ENCODE measurements around the gene SLC26A1.
A peak's percentile ranks its signal among the peaks of the same experiment; 100 is the strongest.

Gene SLC26A1

DNA sequence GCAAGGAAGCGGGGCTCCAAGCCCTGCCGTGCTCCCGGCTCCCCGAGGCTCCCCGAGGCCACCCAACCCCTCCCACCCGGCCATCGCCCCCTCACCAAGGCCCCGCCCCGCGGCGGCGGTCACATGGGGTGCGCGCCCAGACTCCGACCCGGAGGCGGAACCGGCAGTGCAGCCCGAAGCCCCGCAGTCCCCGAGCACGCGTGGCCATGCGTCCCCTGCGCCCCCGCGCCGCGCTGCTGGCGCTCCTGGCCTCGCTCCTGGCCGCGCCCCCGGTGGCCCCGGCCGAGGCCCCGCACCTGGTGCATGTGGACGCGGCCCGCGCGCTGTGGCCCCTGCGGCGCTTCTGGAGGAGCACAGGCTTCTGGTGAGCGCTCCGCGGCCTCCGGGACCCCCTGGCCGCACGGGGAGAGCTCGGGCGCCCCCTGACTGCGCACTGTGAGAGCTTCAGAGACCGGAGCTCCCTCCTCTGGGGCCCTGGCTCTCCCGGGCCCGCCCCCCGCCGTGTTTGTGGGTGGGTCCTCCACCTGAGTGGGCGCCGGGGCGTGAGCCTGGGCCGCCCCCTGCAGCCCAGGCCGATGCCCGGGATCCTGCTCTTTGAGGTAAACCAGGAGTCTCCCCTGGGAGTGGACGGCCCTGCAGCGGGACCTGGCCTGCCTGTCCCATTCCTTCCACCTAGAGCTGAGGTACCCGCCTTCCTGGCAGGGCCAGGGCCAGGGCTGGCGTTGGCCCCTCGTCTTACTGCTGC is 6.2 kb downstream of the SLC26A1 start, which contains the start of gene IDUA:
TSS of gene IDUA (plus strand) at position 166 of the 745 bp plus-strand sequence. CDS start at position 207, 41 bp downstream.
- Histone ChIP-seq H3K27me3 (replicated peaks; ENCODE audit: control insufficient read depth, insufficient read depth, low read length) (no peaks in the 10 kb centered on the region), H3K36me3 (ENCODE audit: control insufficient read depth, insufficient read depth, low read length) (no peaks in the 10 kb centered on the region; the same call in none of the 2 replicates), H3K4me3 (replicated peaks; ENCODE audit: low read depth, low read length) (peak within 1 kb of the TSS; percentile 56)
- TF ChIP-seq, protein P1, sequence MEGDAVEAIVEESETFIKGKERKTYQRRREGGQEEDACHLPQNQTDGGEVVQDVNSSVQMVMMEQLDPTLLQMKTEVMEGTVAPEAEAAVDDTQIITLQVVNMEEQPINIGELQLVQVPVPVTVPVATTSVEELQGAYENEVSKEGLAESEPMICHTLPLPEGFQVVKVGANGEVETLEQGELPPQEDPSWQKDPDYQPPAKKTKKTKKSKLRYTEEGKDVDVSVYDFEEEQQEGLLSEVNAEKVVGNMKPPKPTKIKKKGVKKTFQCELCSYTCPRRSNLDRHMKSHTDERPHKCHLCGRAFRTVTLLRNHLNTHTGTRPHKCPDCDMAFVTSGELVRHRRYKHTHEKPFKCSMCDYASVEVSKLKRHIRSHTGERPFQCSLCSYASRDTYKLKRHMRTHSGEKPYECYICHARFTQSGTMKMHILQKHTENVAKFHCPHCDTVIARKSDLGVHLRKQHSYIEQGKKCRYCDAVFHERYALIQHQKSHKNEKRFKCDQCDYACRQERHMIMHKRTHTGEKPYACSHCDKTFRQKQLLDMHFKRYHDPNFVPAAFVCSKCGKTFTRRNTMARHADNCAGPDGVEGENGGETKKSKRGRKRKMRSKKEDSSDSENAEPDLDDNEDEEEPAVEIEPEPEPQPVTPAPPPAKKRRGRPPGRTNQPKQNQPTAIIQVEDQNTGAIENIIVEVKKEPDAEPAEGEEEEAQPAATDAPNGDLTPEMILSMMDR (IDR thresholded peaks at IDR 0.05; ENCODE audit: insufficient read depth, low read length, poor library complexity, severe bottlenecking), result peak; percentile 79
- DNase-seq (ENCODE audit: extremely low read depth, insufficient read length), result peak; percentile 87

DNA sequence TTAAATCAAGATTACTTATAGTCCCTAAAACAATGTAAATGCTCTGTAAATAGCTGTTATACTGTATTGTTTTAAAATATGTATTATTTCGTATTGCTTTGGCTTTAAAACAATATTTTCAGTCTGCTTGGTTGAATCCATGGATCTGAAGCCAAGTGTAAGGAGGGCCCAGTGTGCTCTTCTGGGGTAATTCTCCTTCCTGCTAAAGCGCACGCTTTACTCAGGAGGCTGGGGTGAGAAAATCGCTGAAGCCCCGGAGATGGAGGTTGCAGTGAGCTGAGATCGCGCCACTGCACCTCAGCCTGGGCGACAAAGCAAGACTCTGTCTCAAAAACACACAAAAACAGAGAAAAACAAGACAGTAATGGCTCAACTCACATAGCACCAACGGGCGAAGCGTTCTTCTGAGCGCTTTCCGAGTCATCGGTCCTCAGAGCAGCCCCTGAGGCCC is 6.8 kb downstream of the SLC26A1 start:
- DNase-seq (ENCODE audit: extremely low read depth, insufficient read length), result no peak
- TF ChIP-seq, protein P1 (IDR thresholded peaks at IDR 0.05; ENCODE audit: insufficient read depth, low read length, poor library complexity, severe bottlenecking), result no peak
- H3K4me3 ChIP-seq (replicated peaks; ENCODE audit: low read depth, low read length), result peak overlapping the region; percentile 56

DNA sequence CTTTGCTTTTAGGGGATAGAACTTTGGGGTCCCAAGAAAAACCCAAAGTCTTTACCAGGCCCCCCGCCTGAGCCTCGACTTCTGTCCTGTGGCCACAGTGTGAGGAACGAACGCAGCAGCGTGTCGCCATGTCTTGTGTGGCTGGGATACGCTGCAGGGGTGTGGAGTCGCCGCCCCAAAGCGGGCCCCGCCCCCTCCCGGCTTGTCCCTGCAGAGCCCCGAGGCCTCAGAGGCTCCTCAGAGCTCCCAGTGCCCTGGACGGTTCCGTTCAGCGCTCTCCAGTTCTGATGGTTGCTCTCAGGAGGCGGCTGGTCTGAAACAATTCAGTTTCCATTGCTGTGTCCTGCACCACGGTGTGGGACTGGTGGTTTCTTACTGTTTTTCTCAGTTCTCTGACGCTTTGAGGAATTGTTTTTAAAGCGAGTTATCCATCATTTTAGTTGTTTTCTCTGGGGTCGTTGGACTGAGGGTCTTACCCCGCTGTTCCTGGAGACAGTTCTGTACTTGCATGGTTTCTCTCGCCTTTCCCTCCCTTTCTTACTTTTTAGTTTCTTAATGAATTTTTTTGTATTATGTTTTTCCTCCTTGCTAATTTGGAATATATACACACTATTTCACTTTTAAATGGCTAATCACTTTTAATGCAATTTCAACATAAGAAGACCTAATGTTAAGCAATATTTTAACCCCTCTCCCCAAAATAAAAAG is 7.9 kb downstream of the SLC26A1 start:
- TF ChIP-seq, protein P1 (IDR thresholded peaks at IDR 0.05; ENCODE audit: insufficient read depth, low read length, poor library complexity, severe bottlenecking), result no peak
- no peaks in the 10 kb centered on the region for H3K27me3 ChIP-seq (replicated peaks; ENCODE audit: control insufficient read depth, insufficient read depth, low read length)
- peak; percentile 72 for DNase-seq (ENCODE audit: extremely low read depth, insufficient read length)
- H3K36me3 ChIP-seq (ENCODE audit: control insufficient read depth, insufficient read depth, low read length), result no peaks in the 10 kb centered on the region
- no peak overlapping the region for H3K4me3 ChIP-seq (replicated peaks; ENCODE audit: low read depth, low read length)

More for the DNA sequence above, 6.8 kb downstream of the SLC26A1 start:
- Histone ChIP-seq H3K27me3 (replicated peaks; ENCODE audit: control insufficient read depth, insufficient read depth, low read length) (no peaks in the 10 kb centered on the region), H3K36me3 (ENCODE audit: control insufficient read depth, insufficient read depth, low read length) (no peaks in the 10 kb centered on the region; the same call in 1 of the 2 replicates)

DNA sequence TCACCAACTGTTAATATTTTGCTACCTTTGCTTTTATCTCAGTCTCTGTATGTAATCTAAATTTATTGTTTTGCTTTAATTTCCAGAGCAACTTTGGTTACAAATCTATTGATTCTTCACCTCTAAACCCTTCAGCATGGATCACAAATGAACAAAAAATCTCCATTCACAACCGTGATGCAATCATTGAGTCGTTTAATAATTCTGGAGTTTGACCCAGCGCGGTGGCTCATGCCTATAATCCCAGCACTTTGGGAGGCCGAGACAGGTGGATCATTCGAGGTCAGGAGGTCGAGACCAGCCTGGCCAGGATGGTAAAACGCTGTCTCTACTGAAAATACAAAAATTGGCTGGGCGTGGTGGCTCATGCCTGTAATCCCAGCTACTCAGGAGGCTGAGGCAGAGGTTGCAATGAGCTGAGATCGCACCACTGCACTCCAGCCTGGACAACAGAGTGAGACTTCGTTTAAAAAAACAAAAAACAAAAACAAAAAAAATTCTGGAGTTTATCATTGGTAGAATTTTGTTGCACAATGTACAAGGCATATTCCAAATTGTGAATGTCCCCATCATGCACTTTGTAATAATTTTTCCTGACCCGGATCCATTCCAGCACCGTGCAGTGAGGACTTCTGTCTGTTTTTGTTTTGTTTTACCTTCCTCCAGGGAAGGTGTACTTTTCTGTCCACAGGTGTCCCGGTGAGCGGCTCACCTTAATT is 8.7 kb downstream of the SLC26A1 start:
- DNase-seq (ENCODE audit: extremely low read depth, insufficient read length), result no peak
- Histone ChIP-seq H3K4me3 (replicated peaks; ENCODE audit: low read depth, low read length) (no peak overlapping the region), H3K36me3 (ENCODE audit: control insufficient read depth, insufficient read depth, low read length) (no peaks in the 10 kb centered on the region), H3K27me3 (replicated peaks; ENCODE audit: control insufficient read depth, insufficient read depth, low read length) (no peaks in the 10 kb centered on the region)
- TF ChIP-seq, protein P1 (IDR thresholded peaks at IDR 0.05; ENCODE audit: insufficient read depth, low read length, poor library complexity, severe bottlenecking), result no peak

DNA sequence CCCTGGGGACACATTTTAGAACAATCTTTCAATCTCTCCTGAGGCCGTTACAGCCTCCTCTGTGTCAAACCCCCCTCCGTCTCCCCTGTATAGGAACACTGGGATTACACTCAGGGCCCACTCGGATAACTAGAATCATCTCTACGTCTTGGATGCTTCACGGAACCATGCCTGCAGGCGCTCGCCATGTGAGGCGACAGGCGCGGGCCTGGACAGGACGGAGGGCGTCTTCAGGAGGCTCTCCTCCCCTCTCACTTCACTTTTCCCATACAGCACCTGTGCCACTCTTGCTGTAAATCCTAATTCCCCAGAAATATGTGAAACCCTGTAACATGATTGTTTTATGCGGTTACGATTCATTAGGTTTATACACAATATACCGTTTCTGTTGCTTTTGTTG is 10.4 kb downstream of the SLC26A1 start:
- no peak for DNase-seq (ENCODE audit: extremely low read depth, insufficient read length)
- H3K27me3 ChIP-seq (replicated peaks; ENCODE audit: control insufficient read depth, insufficient read depth, low read length), result no peaks in the 10 kb centered on the region
- no peaks in the 10 kb centered on the region for H3K36me3 ChIP-seq (ENCODE audit: control insufficient read depth, insufficient read depth, low read length)
- no peak overlapping the region for H3K4me3 ChIP-seq (replicated peaks; ENCODE audit: low read depth, low read length)
- TF ChIP-seq, protein P1 (IDR thresholded peaks at IDR 0.05; ENCODE audit: insufficient read depth, low read length, poor library complexity, severe bottlenecking), result no peak

All from GM06990 (cell line).